ENCODE measurements around the gene WDR81. TPM values are rescaled to one million over a fixed set of nuclear protein-coding genes. Genes with fewer than 3 reads are reported as not detected.
A peak's percentile ranks its signal among the peaks of the same experiment; 100 is the strongest.

Gene WDR81
- total RNA-seq, 1 experiment from 2014 or later: 20.5 TPM

- no peak overlapping the region for H3K4me3 ChIP-seq
- no peak overlapping the region for H2AFZ ChIP-seq
- H3K36me3 ChIP-seq (ENCODE audit: low read depth): no peaks in the 10 kb centered on the region; the same call in 1 of the 2 replicates
- 0 out of 2 replicates have a peak, but pooled peaks cover 3% of the 10 kb centered on the region for H3K79me2 ChIP-seq (ENCODE audit: low read depth)
- POLR2A ChIA-PET (ENCODE audit: unreplicated experiment): no interaction called here
- H3K9me2 ChIP-seq (ENCODE audit: insufficient read depth): no peaks in the 10 kb centered on the region
- CTCF ChIA-PET: no interaction called here
- peaks cover 17% of the 10 kb centered on the region; the same call in 1 of the 2 replicates for H3F3A ChIP-seq (ENCODE audit: insufficient read depth, low read depth)
- no peaks in the 10 kb centered on the region for H3K9me3 ChIP-seq (ENCODE audit: insufficient read depth, low read depth)
- no peak overlapping the region for H3K4me2 ChIP-seq
- H4K20me1 ChIP-seq (ENCODE audit: insufficient read depth): no peaks in the 10 kb centered on the region
- H3K4me1 ChIP-seq (replicated peaks; ENCODE audit: insufficient read depth): peaks cover 10% of the 10 kb centered on the region
- no peaks in the 10 kb centered on the region for H3K27me3 ChIP-seq (ENCODE audit: insufficient read depth, low read depth)
- no peak overlapping the region for H3K27ac ChIP-seq
- intact Hi-C loops (cut with micrococcal nuclease; ENCODE audit: unreplicated experiment): loop anchor here (2.0 kb wide), 1 partner anchor 72 kb away; no protein-coding TSS in a partner anchor
- TF ChIP-seq EZH2 (IDR thresholded peaks at IDR 0.05; ENCODE audit: low read depth): no peak
- TF ChIP-seq, protein P1, sequence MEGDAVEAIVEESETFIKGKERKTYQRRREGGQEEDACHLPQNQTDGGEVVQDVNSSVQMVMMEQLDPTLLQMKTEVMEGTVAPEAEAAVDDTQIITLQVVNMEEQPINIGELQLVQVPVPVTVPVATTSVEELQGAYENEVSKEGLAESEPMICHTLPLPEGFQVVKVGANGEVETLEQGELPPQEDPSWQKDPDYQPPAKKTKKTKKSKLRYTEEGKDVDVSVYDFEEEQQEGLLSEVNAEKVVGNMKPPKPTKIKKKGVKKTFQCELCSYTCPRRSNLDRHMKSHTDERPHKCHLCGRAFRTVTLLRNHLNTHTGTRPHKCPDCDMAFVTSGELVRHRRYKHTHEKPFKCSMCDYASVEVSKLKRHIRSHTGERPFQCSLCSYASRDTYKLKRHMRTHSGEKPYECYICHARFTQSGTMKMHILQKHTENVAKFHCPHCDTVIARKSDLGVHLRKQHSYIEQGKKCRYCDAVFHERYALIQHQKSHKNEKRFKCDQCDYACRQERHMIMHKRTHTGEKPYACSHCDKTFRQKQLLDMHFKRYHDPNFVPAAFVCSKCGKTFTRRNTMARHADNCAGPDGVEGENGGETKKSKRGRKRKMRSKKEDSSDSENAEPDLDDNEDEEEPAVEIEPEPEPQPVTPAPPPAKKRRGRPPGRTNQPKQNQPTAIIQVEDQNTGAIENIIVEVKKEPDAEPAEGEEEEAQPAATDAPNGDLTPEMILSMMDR (conservative IDR thresholded peaks at IDR 0.05): no peak
- no peak for DNase-seq
- BruUV-seq (replicated peaks): no TSS peak
Measured at GRCh38 chr17:1786708-1787107, 62.2 kb downstream of the WDR81 start.

DNA sequence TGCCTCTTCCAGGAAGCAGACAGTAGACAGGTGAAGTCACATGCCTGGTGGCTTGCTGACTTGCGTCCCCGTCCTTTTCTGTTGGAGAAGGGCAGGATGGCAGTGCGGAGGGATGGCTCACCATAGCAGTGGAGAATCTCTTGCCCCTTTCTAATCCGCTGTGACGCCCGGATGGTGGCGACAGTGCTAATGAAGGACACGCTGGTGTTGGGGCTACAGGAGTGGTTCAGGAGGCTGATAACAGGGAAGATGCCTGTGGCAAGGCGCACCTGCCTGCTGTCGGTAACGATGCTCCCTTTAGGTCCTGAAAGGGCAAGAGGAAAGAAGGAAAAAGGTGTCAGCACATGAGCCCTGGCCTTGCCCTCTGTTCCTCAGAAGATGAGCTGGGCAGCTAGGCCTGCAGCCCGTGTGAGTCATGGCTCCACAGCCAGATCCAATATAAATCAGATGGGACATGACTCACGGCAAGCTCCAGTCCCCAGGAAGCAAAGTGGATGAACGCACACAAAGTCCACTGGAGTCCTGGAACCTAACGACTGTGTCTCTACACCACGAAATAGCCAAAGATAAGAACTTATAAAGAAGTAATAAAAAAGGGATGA lies 62.9 kb downstream of the WDR81 start:
- intact Hi-C loops (cut with micrococcal nuclease; ENCODE audit: unreplicated experiment): loop anchor here (2.0 kb wide), 1 partner anchor 73 kb away; no protein-coding TSS in a partner anchor
- no peak overlapping the region for H3K4me3 ChIP-seq

More for the DNA sequence above, 62.9 kb downstream of the WDR81 start:
- TF ChIP-seq, protein P1 (conservative IDR thresholded peaks at IDR 0.05): no peak
- no peak for TF ChIP-seq EZH2 (IDR thresholded peaks at IDR 0.05; ENCODE audit: low read depth)
- Histone ChIP-seq H3K4me1 (replicated peaks; ENCODE audit: insufficient read depth) (peaks cover 10% of the 10 kb centered on the region), H3K27me3 (ENCODE audit: insufficient read depth, low read depth) (no peaks in the 10 kb centered on the region), H3K79me2 (ENCODE audit: low read depth) (0 out of 2 replicates have a peak, but pooled peaks cover 3% of the 10 kb centered on the region), H3K4me2 (peak overlapping the region; percentile 27; the same call in 1 of the 2 replicates), H3K27ac (peak overlapping the region; percentile 35; the same call in 1 of the 2 replicates), H4K20me1 (ENCODE audit: insufficient read depth) (no peaks in the 10 kb centered on the region), H3K9me2 (ENCODE audit: insufficient read depth) (no peaks in the 10 kb centered on the region), H3K36me3 (ENCODE audit: low read depth) (no peaks in the 10 kb centered on the region; the same call in 1 of the 2 replicates), H2AFZ (no peak overlapping the region), H3F3A (ENCODE audit: insufficient read depth, low read depth) (peaks cover 17% of the 10 kb centered on the region; the same call in 1 of the 2 replicates), H3K9me3 (ENCODE audit: insufficient read depth, low read depth) (no peaks in the 10 kb centered on the region)
- BruUV-seq (replicated peaks): no TSS peak
- ChIA-PET CTCF (interaction anchor here (0.7 kb wide), 1 partner anchor 66 kb away, joined by 3 read pairs; no protein-coding TSS in a partner anchor), POLR2A (ENCODE audit: unreplicated experiment) (interaction anchor here (0.6 to 1.0 kb wide), 3 partner anchors 42 to 89 kb away, joined by 4 to 9 read pairs (median 4); partner anchors contain the start of genes RPA1 and SMYD4)
- peak; percentile 61 to 76 for DNase-seq

Other genes starting within 250 kb of the WDR81 start
- gene MYO1C, start 232.0 kb upstream of the WDR81 start, total RNA-seq (2021): 237 and 261 TPM in 2 replicates
- gene INPP5K, start 208.1 kb upstream of the WDR81 start, total RNA-seq (2021): 41.9 and 42.9 TPM in 2 replicates
- gene PITPNA, start 161.9 kb upstream of the WDR81 start, total RNA-seq (2021): 80.3 and 87.4 TPM in 2 replicates
- 6.8 and 9.3 TPM in 2 replicates for gene SLC43A2, start 95.9 kb upstream of the WDR81 start, total RNA-seq (2021)
- 2.2 and 2.7 TPM in 2 replicates for gene SCARF1, start 79.0 kb upstream of the WDR81 start, total RNA-seq (2021)
- gene RILP, start 74.8 kb upstream of the WDR81 start, total RNA-seq (2021): 9.6 and 11.5 TPM in 2 replicates
- gene PRPF8, start 39.8 kb upstream of the WDR81 start, total RNA-seq (2021): 437 and 496 TPM in 2 replicates
- gene TLCD2, start 14.3 kb upstream of the WDR81 start, total RNA-seq (2021): 6.1 and 6.7 TPM in 2 replicates
- 9.5 and 10.5 TPM in 2 replicates for gene SERPINF2, start 18.2 kb downstream of the WDR81 start, total RNA-seq (2021)
- gene SERPINF1, start 37.4 kb downstream of the WDR81 start, total RNA-seq (2021): 0.57 and 0.75 TPM in 2 replicates
- 19.0 and 23.3 TPM in 2 replicates for gene SMYD4, start 105.2 kb downstream of the WDR81 start, total RNA-seq (2021)
- gene RPA1, start 105.3 kb downstream of the WDR81 start, total RNA-seq (2021): 201 and 212 TPM in 2 replicates